Pancreas (tissue), 10 donors: ENCODE results near the gene SLFN5. TPM values are rescaled to one million over a fixed set of nuclear protein-coding genes. Genes with fewer than 3 reads are reported as not detected.
"Not testable (repeated sequence)": the region's sequence is repeated elsewhere in the genome, so short reads cannot be mapped to it uniquely, and the experiment has no call there.

Experiments used
- ATAC-seq, 4 donors: fragments of 200-7000 bp; cut with Tn5 transposase; one replicate each; pipeline versions ENCODE4 v1.8.0 to v1.9.1; 2020; ENCODE audit warnings: mild to moderate bottlenecking in 4 of 4, moderate library complexity in 4 of 4
- DNase-seq, 6 donors: peaks; one replicate each; pipeline ENCODE4 v3.0.0-alpha.2; 2020
- FAIRE-seq: peaks from 2 replicates; lab custom pipeline; 2012; peaks lifted over from hg19 to GRCh38; lab: Jason Lieb, UNC
- H3K27ac ChIP-seq, 4 donors: fragments of 200-600 bp; sonication (generic); 1 replicate in 3 of 4; 2 replicates in 1 of 4; pipeline versions ENCODE4 v1.5.0 to v1.8.0; 2020
- H3K27me3 ChIP-seq, 4 donors: fragments of 200-600 bp; one replicate each; pipeline ENCODE4 v1.8.0; 2021
- H3K36me3 ChIP-seq, 3 donors: fragments of 200-600 bp; sonication (generic) in 1 of 3; one replicate each; pipeline versions ENCODE4 v1.5.0 to v1.8.0; 2020 to 2021
- H3K4me1 ChIP-seq, 3 donors: fragments of 200-600 bp; one replicate each; pipeline ENCODE4 v1.8.0; 2021
- H3K4me3 ChIP-seq, 4 donors: fragments of 200-600 bp; sonication (generic) in 2 of 4; one replicate each; pipeline versions ENCODE4 v1.5.0 to v1.8.0; 2020 to 2021
- H3K9me3 ChIP-seq, 4 donors: fragments of 200-600 bp; one replicate each; pipeline ENCODE4 v1.8.0; 2021
- WGBS, 2 donors: extraction: QIAGEN DNeasy Blood & Tissue Kit; methylation state at CpG; one replicate each; pipeline ENCODE4 v1.1.7; 2013; 5-methylcytosine and 5-hydroxymethylcytosine counted together
- intact Hi-C, 3 donors: fragments of 100-400 bp; cut with DNase I; formaldehyde crosslinking; loops; one replicate each; pipeline versions ENCODE4 v1.11.1 to v1.14.2; 2022
- polyA plus RNA-seq, 2 donors: library from polyadenylated mRNA; stranded (reverse); fragments of 200-250 nt; gene quantifications; one replicate each; pipeline ENCODE4 v1.2.3, GENCODE V29; 2013
- total RNA-seq, 6 donors: library from RNA; stranded (reverse); fragmentation: NEBNext Ultra II Directional in 4 of 6; extraction: Animal tissue kit (Norgen Biotek cat#: 25700) in 4 of 6; gene quantifications; one replicate each; pipeline versions ENCODE4 v1.2.1 to v1.2.4, GENCODE V29; 2021 to 2023
- TF ChIP-seq, protein P1 (sequence below), 4 donors: fragments of 200-600 bp; sonication (generic) in 3 of 4; IDR thresholded peaks; one replicate each; pipeline versions ENCODE4 v1.5.0 to v1.8.0; 2021; ENCODE audit warnings: antibody characterized with exemption in 4 of 4
- donor health status: healthy with polysubstance abuse.
- donor health status: DM: no; HTN: no; CAD: no; lungs with moderate emphysema.
- donor health status: DM: no; HTN: no; CAD: no.
- donor health status: control.
- donor health status: control.
- donor health status: Bipolar disorder and iron deficiency.
- donor health status: DM: yes; HTN: yes; CAD: no.
- donor health status: DM: no; HTN: no; CAD: no.
- donor health status: DM: no; HTN: no; CAD: no.
- donor health status: DM: yes; HTN: yes; CAD: no.

The SLFN5 gene
- total RNA-seq: 10 to 100 TPM in 2 of 6 donors, 1 to 10 TPM in 4; 5.7 to 18.8 (median 7.1) TPM
- 1 to 10 TPM; 1.9 to 2.0 TPM for polyA plus RNA-seq

DNA sequence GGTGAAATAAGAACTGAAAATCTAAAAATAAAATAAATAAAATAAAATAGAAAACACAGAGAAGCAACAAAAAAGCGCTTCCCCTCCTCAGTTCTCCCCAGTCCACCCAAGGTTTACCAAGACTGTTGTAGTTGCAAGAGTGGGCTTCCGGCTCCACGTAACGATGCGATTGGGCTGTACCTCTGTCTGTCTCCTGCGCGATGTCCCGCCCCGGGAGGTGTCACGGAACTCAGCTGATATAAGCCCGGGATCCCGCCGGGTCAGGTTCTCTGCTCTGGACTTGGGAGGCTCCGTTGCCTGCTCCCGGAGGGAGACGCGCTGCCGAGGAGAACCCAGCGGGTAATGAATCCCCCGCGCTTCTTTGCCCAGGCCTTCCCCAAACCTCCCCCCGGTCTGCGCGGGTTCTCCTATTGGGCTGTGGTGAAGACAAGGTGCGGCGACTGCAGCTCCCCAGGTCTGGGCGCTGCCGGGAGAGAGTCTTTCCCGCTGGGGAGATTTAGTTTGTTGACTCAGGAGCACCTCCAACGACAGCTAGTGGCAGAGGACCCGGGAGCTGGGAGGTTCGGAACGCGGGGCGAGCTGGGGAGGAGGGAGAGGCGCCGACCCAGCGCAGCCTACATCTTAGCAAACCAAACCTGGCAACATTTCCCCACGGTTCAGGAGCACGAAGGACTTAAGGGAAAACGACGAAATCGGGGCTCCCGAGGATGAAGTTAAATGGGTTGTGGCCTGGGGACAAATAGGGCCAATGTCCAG lies at the start of gene SLFN5:
SLFN5 (plus strand) TSS at position 268 of the 756 bp plus-strand sequence. CDS start 15,619 bp downstream, outside the sequence.
- WGBS, 2 donors: 0 to 1% methylated on average over 43 to 44 of the region's 44 CpGs
- peak; percentile 47 for FAIRE-seq
- intact Hi-C loops: no loop called here

DNA sequence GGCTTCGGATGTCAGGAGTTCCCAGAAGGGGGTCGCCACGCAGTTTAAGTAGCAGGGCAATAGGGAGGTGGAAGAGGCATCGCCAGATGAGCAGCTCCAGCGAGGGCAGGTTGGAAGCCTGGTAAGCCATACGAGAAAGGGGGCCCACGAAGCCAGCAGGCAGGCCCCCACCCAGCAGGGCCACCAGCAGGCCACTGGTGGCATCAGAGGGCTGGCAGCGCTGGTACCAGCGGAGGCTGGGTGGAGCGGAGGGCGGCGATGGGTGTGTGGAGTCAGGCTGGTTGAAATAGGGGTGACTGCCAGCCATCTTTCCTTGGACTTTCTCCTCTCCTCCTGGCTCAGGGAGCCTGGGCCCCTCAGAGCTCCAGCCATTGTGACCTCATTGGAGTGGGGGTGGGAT lies 48.9 kb upstream of the SLFN5 start, which contains the start of gene SLC35G3:
SLC35G3 (minus strand) TSS at position 393 of the 400 bp plus-strand sequence; CDS start at position 307, 86 bp downstream.
- 79 to 88% methylated on average over 12 of the region's 12 CpGs for WGBS, 2 donors
- H3K9me3 ChIP-seq, H3K36me3 ChIP-seq, FAIRE-seq, H3K27ac ChIP-seq, ATAC-seq, H3K27me3 ChIP-seq, intact Hi-C loops, H3K4me3 ChIP-seq, H3K4me1 ChIP-seq, DNase-seq: not testable (repeated sequence)

More for the DNA sequence above, at the start of gene SLFN5:
- TF ChIP-seq, protein P1, sequence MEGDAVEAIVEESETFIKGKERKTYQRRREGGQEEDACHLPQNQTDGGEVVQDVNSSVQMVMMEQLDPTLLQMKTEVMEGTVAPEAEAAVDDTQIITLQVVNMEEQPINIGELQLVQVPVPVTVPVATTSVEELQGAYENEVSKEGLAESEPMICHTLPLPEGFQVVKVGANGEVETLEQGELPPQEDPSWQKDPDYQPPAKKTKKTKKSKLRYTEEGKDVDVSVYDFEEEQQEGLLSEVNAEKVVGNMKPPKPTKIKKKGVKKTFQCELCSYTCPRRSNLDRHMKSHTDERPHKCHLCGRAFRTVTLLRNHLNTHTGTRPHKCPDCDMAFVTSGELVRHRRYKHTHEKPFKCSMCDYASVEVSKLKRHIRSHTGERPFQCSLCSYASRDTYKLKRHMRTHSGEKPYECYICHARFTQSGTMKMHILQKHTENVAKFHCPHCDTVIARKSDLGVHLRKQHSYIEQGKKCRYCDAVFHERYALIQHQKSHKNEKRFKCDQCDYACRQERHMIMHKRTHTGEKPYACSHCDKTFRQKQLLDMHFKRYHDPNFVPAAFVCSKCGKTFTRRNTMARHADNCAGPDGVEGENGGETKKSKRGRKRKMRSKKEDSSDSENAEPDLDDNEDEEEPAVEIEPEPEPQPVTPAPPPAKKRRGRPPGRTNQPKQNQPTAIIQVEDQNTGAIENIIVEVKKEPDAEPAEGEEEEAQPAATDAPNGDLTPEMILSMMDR (IDR thresholded peaks at IDR 0.05): no peak
- DNase-seq (peak; percentile 91 to 96 (median 94)), ATAC-seq (peak; percentile 95 to 97 (median 96))
- Histone ChIP-seq H3K27me3 (no peaks in the 10 kb centered on the region), H3K4me1 (peaks cover 0 to 16% (median 0%) of the 10 kb centered on the region in 3 donors), H3K27ac (peak within 1 kb of the TSS; percentile 81 to 96 (median 84)), H3K9me3 (no peaks in the 10 kb centered on the region), H3K4me3 (peak within 1 kb of the TSS; percentile 56 to 71 (median 66)), H3K36me3 (no peaks in the 10 kb centered on the region)

DNA sequence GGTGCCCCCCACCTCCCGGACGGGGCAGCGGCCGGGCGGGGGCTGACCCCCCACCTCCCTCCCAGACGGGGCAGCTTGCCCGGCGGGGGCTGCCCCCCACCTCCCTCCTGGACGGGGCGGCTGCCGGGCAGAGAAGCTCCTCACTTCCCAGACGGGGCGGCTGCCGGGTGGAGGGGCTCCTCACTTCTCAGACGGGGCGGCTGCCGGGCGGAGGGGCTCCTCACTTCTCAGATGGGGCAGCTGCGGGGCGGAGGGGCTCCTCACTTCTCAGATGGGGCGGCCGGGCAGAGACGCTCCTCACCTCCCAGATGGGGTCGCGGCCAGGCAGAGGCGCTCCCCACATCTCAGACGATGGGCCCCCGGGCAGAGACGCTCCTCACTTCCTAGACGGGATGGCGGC lies 47.8 kb upstream of the SLFN5 start:
- DNase-seq, H3K4me1 ChIP-seq, FAIRE-seq, H3K36me3 ChIP-seq, ATAC-seq, H3K27ac ChIP-seq, H3K9me3 ChIP-seq, H3K4me3 ChIP-seq, H3K27me3 ChIP-seq, intact Hi-C loops: not testable (repeated sequence)
- 91 to 92% methylated on average over 26 to 31 of the region's 31 CpGs for WGBS, 2 donors

DNA sequence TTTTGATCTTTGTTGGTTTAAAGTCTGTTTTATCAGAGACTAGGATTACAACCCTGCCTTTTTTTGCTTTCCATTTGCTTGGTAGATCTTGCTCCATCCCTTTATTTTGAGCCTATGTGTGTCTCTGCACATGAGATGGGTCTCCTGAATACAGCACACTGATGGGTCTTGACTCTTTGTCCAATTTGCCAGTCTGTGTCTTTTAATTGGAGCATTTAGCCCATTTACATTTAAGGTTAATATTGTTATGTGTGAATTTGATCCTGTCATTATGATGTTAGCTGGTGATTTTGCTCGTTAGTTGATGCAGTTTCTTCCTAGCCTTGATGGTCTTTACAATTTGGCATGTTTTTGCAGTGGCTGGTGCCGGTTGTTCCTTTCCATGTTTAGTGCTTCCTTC lies 40.3 kb upstream of the SLFN5 start:
- H3K4me3 ChIP-seq, DNase-seq, H3K27ac ChIP-seq, H3K9me3 ChIP-seq, FAIRE-seq, H3K27me3 ChIP-seq, H3K36me3 ChIP-seq, intact Hi-C loops, ATAC-seq, H3K4me1 ChIP-seq: not testable (repeated sequence)
- 53 to 100% methylated on average over 1 to 2 of the region's 2 CpGs for WGBS, 2 donors

DNA sequence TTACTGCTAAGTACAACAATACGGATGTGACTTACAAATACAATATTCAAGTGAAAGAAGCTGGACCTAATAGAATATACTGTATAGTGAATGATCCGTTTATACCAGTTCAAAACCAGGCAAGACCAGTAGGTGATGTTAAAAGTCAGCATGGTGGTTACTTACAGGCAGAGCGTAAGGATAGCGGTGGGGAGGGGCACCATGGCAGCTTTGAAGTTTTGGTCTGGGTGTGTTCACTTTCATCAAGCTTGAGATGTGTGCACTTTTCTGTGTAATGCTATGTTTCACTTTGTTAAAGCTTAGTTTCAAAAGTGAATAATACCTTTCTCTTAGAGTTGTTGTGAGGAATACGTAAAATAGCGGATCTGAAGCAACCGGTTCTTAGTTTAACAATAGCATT lies 32.1 kb upstream of the SLFN5 start:
- 80 to 84% methylated on average over 7 of the region's 7 CpGs for WGBS, 2 donors
- no peaks in the 10 kb centered on the region for H3K36me3 ChIP-seq
- intact Hi-C loops: loop anchor here in 1 of 3 donors (10.0 kb wide), 1 partner anchor 64 kb away; no protein-coding TSS in a partner anchor

DNA sequence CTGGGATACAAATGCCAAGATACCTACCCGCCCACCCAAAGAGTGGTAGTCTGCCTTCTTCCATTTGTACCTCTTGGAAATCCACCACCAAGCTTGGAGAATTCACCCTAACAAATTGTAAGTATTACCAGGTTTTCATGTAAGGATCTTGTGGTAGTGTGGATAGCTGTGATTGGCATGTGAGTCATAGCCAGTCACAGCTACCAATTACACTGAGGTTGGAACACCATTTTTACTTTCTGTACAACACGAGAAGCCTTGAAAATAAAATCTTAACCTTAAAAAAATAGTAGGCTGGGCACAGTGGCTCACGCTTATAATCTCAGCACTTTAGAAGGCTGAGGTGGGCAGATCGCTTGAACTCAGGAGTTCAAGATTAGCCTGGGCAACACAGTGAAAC lies 30.2 kb upstream of the SLFN5 start:
- H3K27ac ChIP-seq: no peak overlapping the region
- H3K9me3 ChIP-seq: no peaks in the 10 kb centered on the region
- 66 to 71% methylated on average over 4 of the region's 4 CpGs for WGBS, 2 donors
- no peak for ATAC-seq
- FAIRE-seq: no peak
- no peaks in the 10 kb centered on the region for H3K36me3 ChIP-seq
- intact Hi-C loops: loop anchor here in 1 of 3 donors (10.0 kb wide), 1 partner anchor 62 kb away; no protein-coding TSS in a partner anchor
- DNase-seq: no peak
- TF ChIP-seq, protein P1 (IDR thresholded peaks at IDR 0.05): no peak
- no peaks in the 10 kb centered on the region for H3K4me1 ChIP-seq
- H3K27me3 ChIP-seq: no peaks in the 10 kb centered on the region
- no peak overlapping the region for H3K4me3 ChIP-seq

More for the DNA sequence above, 32.1 kb upstream of the SLFN5 start:
- H3K4me3 ChIP-seq: no peak overlapping the region
- H3K9me3 ChIP-seq: no peaks in the 10 kb centered on the region
- FAIRE-seq (no peak), ATAC-seq (no peak), DNase-seq (no peak)
- H3K27me3 ChIP-seq: no peaks in the 10 kb centered on the region
- H3K27ac ChIP-seq: no peak overlapping the region
- H3K4me1 ChIP-seq: no peaks in the 10 kb centered on the region
- TF ChIP-seq, protein P1 (IDR thresholded peaks at IDR 0.05): no peak
